ENCODE measurements around the gene MXRA8.
"Not testable (repeated sequence)": the region's sequence is repeated elsewhere in the genome, so short reads cannot be mapped to it uniquely, and the experiment has no call there.

Gene MXRA8

GRCh38 chr1:1318777-1319645, 39.3 kb downstream of the MXRA8 start:
- DNase-seq = no peak

GRCh38 chr1:1318131-1318652, 40.2 kb downstream of the MXRA8 start:
- no peak for DNase-seq

- no peak for DNase-seq
Measured at GRCh38 chr1:1317420-1317819, 40.9 kb downstream of the MXRA8 start.

- not testable (repeated sequence) for DNase-seq
Measured at GRCh38 chr1:1316199-1316598, 42.2 kb downstream of the MXRA8 start.

DNA sequence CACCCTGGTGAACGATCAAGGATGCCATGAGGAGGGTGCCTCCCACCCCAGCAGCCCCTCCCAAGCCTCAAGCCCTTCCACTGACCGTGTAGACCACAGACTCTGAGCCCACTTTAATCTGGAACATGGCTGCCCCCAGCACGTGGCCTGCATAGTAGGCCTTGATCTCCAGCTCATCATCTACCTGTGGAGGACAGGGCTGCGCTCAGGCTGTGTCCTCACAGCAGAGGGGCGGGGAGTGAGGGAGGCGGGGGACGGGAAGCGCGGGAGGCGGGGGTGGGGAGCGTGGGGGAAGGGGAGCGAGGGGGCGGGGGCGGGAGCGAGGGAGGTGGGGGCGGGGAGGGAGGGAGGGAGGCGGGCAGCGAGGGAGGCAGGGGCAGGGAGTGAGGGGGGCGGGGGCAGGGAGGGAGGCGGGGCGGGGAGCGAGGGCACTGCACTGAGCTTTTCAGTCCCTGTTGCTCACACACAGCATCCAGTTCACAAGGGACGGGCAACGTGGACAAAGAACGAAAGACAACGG, 42.9 kb downstream of the MXRA8 start:
- DNase-seq = no peak

DNA sequence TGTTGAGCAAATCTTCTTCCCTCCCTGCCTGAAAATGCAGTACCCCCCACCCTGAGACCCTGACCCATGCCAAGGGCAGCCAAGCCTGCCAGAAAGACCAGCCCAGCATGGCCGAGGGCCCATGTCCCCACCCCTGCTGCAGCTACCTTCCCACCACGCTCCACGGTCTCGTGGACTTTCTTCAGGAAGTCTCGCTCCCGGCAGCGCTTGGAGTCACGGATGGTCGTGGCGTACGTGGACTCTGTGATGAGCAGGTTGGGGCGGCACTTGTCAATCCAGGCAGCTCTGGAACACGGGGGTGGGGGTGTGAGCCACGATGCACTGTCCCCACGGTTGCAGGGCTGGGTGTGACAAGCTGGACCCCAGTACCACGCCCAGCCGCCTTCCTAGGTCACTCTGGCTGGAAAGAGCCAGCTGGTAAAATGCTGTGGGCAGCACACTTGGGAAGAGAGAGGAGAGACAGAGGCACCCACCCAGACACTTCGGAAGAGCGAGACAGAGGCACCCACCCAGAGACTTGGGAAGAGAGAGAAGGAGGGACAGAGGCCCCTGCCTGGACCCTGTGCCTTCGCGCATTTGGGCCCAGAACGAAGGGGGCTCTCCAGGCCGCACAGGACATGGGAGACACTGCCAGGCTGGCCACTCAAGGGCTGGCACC, 43.5 kb downstream of the MXRA8 start:
- DNase-seq = no peak

DNA sequence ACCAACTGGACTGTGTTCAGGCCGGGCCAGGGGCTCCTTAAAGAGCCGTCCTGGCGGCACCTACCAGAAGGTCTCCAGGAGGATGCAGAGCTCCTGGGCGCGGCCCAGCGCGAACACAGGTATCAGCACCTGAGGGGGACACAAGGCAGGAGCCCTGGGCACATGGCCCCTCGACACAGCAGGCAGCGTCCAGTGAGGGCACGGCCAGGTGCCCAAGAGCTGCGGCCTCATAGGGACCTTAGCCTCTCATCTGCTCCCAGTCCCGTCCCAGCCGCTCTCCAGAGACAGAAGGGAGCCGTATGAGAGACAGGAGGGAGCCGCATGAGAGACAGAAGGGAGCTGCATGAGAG, 44.1 kb downstream of the MXRA8 start:
- DNase-seq = no peak

DNA sequence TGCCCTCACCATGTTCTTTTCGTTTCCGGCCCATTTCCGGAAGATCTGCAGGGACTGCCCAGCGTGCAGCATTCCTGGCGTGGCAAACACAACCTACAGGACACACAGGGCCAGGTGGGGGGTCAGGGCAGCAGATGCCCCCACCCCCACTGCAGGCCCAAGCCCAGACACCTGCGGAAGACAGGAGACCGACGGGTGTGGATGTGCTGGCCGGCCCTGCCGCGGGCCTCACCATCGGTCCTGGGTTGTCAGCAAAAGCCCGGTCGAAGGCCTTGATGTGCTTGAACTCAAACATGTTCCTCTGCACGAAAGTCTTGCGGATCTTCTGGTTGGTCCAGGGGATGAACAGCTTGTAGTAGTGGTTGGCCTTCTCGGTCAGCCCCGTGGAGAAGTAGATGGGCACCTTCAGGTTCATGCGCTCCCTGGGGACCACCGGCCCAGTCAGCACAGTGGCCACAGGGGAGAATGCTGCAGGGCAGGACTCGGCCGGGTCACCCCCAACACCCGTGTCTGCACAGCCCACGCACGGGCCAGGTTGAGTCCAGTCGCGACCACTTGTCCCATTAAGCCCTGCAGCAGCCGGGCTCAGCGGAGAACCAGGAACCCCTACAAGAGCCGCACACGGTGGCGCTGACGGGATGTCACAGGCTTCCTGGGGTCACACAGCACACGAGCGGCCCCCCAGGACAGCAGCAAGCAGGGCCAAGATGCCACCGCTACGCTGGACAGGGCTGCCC, 44.7 kb downstream of the MXRA8 start:
- no peak for DNase-seq

DNA sequence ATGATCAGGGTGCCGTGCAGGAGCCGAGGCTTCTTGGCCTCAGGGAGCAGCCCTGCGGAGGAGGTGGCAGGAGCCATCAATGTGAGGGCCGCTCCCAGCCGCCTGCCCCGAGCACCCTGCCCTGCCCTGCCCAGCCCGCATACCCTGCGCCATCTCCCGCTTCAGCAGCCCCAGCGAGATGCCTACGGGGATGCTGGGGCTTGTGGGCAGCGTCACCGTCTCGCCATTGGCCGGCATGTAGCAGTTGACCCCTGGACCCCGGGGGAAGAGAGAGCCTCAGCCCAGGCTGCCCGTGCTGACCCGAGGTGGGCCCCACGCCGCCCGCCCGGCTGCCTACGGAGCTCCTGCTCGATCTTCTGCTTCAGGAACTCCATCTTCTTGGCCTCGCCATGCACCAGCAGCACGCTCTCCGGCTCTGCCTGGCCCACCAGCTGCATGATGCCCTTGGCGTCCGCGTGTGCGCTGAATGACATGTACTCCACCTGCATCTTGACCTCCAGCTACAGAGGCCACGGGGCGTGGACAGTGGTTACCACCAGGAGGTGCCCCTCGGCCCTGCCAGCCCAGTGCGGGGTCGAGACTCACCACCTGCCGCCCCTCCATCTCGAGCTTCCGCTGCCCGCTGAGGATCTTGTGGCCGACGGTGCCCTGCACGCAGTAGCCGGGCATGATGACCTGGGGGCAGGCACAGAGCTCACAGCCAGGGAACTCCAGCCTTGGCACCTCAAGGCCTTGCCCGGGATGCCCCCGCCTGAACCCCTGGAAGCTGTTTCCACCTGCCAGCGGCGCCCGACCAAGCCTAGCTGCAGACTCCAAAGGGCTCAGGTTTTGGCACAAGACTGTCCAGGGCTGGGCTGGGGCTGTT, 45.7 kb downstream of the MXRA8 start:
- DNase-seq = no peak

GRCh38 chr1:1311107-1312104, 46.9 kb downstream of the MXRA8 start:
- DNase-seq = no peak

- no peak for DNase-seq
Measured at GRCh38 chr1:1310476-1311053, 47.8 kb downstream of the MXRA8 start.

GRCh38 chr1:1310109-1310385, 48.3 kb downstream of the MXRA8 start:
- DNase-seq = no peak

DNA sequence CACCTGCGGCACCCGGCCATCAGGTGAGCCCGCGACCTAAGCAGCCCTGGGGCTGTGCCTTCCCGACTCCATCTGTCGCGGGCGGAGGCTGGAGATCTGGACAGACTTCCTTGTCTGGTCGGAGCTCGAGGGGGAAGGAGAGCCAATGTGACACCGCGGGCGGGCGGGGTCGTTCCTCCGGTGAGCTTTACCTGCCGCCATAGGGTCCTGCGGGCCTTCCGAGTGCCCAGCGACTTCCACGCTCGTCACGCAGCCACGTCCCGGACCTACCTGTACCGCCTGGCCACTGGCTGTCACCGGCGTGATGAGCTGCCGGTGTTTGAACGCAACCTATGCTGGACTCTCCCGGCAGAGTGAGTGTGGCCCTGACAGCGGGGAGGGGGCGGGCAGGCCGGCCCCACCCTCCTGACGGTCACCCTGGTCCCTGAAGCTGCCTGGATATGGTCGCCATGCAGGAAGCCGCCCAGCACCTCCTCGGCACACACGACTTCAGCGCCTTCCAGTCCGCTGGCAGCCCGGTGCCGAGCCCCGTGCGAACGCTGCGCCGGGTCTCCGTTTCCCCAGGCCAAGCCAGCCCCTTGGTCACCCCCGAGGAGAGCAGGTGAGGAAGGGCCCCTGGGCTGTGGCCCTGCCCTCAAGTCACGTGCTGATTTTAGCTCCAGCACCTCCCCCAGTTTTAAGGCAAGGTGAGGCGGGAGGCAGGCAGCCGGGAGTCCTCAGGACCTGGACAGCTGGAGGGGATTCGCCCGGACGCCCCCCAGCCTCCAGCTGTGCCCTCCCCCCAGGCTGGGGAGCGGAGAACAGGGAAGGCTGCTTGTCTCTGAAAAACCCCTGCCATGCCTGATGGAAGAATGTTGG, 48.9 kb downstream of the MXRA8 start:
- no peak for DNase-seq

DNA sequence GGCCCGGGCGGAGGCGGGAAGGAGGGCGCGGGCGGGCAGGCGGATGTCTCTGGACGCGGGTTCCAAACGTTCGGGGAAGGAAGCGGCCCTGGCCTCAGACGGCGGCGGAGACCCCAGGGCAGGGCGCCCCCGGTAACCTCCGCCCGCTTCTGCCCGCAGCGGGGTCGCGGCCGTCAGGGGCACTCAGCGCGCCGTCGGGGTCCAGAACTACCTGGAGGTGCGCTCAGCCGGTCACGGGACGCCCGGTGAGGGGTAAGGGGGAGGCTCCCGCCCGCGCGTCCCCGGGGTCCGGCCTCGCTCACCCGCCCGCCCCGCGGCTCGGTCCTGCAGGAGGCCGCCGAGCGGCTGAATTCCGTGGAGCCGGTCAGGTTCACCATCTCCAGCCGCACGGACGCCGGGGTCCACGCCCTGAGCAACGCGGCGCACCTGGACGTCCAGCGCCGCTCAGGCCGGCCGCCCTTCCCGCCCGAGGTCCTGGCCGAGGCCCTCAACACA, 49.6 kb downstream of the MXRA8 start:
- no peak for DNase-seq

GRCh38 chr1:1307923-1308755, 50.2 kb downstream of the MXRA8 start, which contains the start of the genes ACAP3 and PUSL1:
ACAP3 (minus strand) TSS chr1:1307930; CDS start chr1:1307815, 115 bp downstream.
PUSL1 (plus strand) TSS chr1:1308597; CDS start chr1:1308644, 47 bp downstream.
- peak; percentile 91 for DNase-seq

DNA sequence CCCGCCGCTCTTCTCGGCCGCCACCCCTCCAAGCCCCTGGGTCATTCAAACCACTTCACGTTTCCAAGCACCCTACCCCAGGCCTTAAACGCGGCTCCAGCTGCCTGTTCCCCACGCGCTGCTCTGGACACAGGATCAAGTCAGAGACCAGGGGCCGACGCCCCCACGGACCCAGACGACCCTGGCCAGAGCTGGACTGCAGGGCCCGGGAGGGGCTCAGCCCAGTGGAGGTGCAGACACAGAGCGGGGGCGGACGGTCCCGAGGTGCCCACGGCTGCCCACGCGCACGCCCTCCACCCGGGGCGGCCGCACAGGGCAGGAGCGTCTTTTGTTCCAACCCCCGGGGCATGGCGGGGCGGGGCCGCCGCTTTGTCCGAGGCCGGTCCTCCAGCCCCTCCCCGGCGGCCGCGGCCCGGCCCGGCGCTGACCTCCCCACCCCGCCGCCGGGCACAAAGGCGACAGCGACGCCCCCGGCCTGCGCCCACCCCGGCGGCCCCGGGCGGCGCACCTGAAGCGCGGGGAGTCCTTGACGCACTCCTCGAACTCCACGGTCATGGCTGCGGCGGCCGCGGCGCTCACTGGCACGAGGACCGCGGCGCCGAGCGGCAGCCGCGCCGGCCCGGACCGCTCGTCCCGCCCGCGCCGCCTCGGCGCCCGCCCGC, 51.0 kb downstream of the MXRA8 start:
- no peak for DNase-seq

DNA sequence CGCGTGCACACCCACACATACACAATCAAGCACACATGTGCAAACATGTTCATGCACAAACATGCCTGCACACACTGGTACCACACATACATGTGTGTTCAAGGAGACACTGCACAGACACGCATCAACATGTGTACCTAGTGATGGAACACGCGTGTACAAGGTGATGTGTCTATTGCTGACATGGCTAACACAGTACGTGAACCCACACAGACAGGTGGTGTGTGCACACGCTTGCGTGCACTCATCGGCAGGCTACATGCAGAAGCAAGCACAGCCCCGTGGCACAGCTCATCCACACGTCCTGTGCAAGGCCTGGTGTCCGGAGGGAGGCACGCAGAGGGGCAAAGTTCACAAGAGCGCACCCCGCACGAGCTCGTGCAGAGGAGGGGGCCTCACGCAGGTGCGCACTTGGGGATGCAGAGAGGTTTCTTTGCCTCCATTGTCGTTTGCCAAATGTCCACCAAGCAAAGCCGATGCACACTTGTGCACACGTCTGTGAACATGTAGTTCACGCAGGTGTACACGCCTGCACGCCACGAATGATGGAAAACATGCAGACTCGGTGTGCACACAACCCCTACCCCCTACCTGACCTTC, 51.6 kb downstream of the MXRA8 start:
- DNase-seq = no peak
